HCT116 (cell line): ENCODE data around the gene CALD1. TPM values are rescaled to one million over a fixed set of nuclear protein-coding genes. Genes with fewer than 3 reads are reported as not detected.

ENCODE experiments used
- ATAC-seq: fragments of 200-7000 bp; cut with Tn5 transposase; 2 replicates; pipeline ENCODE4 v1.9.1; 2020; ENCODE audit warnings: mild to moderate bottlenecking, moderate library complexity
- BruUV-seq: library from RNA; stranded (reverse); fragments of 400-500 nt; replicated peaks from 2 replicates; lab custom pipeline; 2021; lab: Mats Ljungman, UMichigan
- CTCF ChIA-PET: fragments of 300-600 bp; sonication (Branson Sonifier 250); formaldehyde crosslinking; loops from one replicate; lab custom pipeline; 2021; ENCODE audit warnings: antibody characterized with exemption; lab: Charles Lee
- POLR2A ChIA-PET: fragments of 300-600, 350-600 bp; sonication (Branson Sonifier 250); formaldehyde crosslinking; loops from one replicate; lab custom pipeline; 2021; ENCODE audit warnings: antibody characterized with exemption; lab: Charles Lee
- RAD21 ChIA-PET, 2 experiments: fragments of 300-600 bp; sonication (Branson Sonifier 250); formaldehyde crosslinking; loops; one replicate each; lab custom pipeline; 2023; ENCODE audit warnings: low total read pairs in 2 of 2; ENCODE audit not compliant: uncharacterized antibody in 2 of 2, unreplicated experiment in 2 of 2, low non-redundant PET in 1 of 2; lab: Charles Lee
- DNase-seq: peaks from one replicate; pipeline ENCODE4 v3.0.0-alpha.2; 2010; ENCODE audit warnings: low read depth, low spot score
- H2AFZ ChIP-seq: fragments of 200-600 bp; shearing (Covaris generic), sonication (generic); 2 replicates; pipeline ENCODE4 v1.6.1; 2017; ENCODE audit warnings: low read depth, mixed run types, mixed read lengths, antibody characterized with exemption, low read length; ENCODE audit not compliant: poor library complexity, severe bottlenecking
- H3K27ac ChIP-seq: 2 replicates; pipeline ENCODE4 v1.5.1; 2012; ENCODE audit warnings: low read depth, low read length
- H3K27me3 ChIP-seq: fragments of 200-600 bp; sonication (generic); 2 replicates; pipeline ENCODE4 v1.6.1; 2016; ENCODE audit warnings: mixed run types, low read length, mixed read lengths; ENCODE audit not compliant: insufficient read depth
- H3K36me3 ChIP-seq, 2 experiments: fragments of 200-500 bp in 1 of 2; fragments of 200-600 bp in 1 of 2; sonication (Bioruptor generic) in 1 of 2; sonication (generic) in 1 of 2; 2 replicates each; pipeline versions ENCODE4 v1.5.1 to v1.6.1; 2014 to 2016; ENCODE audit warnings: low read length in 2 of 2, inconsistent platforms in 1 of 2, mixed read lengths in 1 of 2, mixed run types in 1 of 2; ENCODE audit not compliant: insufficient read depth in 2 of 2, control insufficient read depth in 1 of 2
- H3K4me1 ChIP-seq, 2 experiments: fragments of 200-600 bp in 1 of 2; sonication (generic) in 1 of 2; 2 replicates each; pipeline versions ENCODE4 v1.5.1 to v1.6.1; 2012 to 2017; ENCODE audit warnings: low read length in 2 of 2, inconsistent platforms in 1 of 2, mild to moderate bottlenecking in 1 of 2, mixed read lengths in 1 of 2, mixed run types in 1 of 2, moderate library complexity in 1 of 2; ENCODE audit not compliant: insufficient read depth in 2 of 2, control insufficient read depth in 1 of 2
- H3K4me2 ChIP-seq: fragments of 200-600 bp; sonication (generic); 2 replicates; pipeline ENCODE4 v1.6.1; 2017; ENCODE audit warnings: mixed run types, low read length, mixed read lengths
- H3K4me3 ChIP-seq, 2 experiments: fragments of 200-600 bp in 1 of 2; sonication (generic) in 1 of 2; replicated peaks in 1 of 2; 2 replicates each; pipeline ENCODE4 v1.5.1; 2011 to 2016; ENCODE audit warnings: low read length in 2 of 2, control low read depth in 1 of 2, low read depth in 1 of 2, mild to moderate bottlenecking in 1 of 2, mixed read lengths in 1 of 2, mixed run types in 1 of 2
- H3K79me2 ChIP-seq: fragments of 200-600 bp; sonication (generic); 2 replicates; pipeline ENCODE4 v1.6.1; 2017; ENCODE audit warnings: mild to moderate bottlenecking, mixed run types, low read length, moderate library complexity, mixed read lengths; ENCODE audit not compliant: insufficient read depth
- H3K9ac ChIP-seq: fragments of 200-600 bp; sonication (generic); 2 replicates; pipeline ENCODE4 v1.6.1; 2016; ENCODE audit warnings: low read length, mixed read lengths
- H3K9me2 ChIP-seq: fragments of 200-600 bp; sonication (generic), shearing (Covaris generic); 2 replicates; pipeline ENCODE4 v1.6.1; 2017; ENCODE audit warnings: mixed run types, mild to moderate bottlenecking, moderate library complexity; ENCODE audit not compliant: insufficient read depth
- H3K9me3 ChIP-seq, 2 experiments: fragments of 200-500 bp in 1 of 2; fragments of 200-600 bp in 1 of 2; sonication (Bioruptor generic) in 1 of 2; sonication (generic) in 1 of 2; 2 replicates each; pipeline ENCODE4 v1.6.1; 2014 to 2017; ENCODE audit warnings: low read length in 2 of 2, mixed read lengths in 2 of 2, inconsistent platforms in 1 of 2, low read depth in 1 of 2, mild to moderate bottlenecking in 1 of 2, mixed run types in 1 of 2, moderate library complexity in 1 of 2; ENCODE audit not compliant: control insufficient read depth in 1 of 2, insufficient read depth in 1 of 2
- H4K20me1 ChIP-seq: fragments of 200-600 bp; sonication (generic), shearing (Covaris generic); 2 replicates; pipeline ENCODE4 v1.6.1; 2017; ENCODE audit warnings: mixed run types, mild to moderate bottlenecking, moderate library complexity; ENCODE audit not compliant: insufficient read depth
- CBX3 ChIP-seq: IDR thresholded peaks from 2 replicates; pipeline ENCODE4 v1.6.1; 2012; ENCODE audit warnings: low read depth
- ELF1 ChIP-seq: IDR thresholded peaks from 2 replicates; pipeline ENCODE4 v1.6.1; 2012; ENCODE audit warnings: low read depth, borderline replicate concordance
- EZH2phosphoT487 ChIP-seq: fragments of 200-600 bp; IDR thresholded peaks from 2 replicates; pipeline ENCODE4 v1.6.1; 2018; ENCODE audit warnings: antibody characterized with exemption, borderline replicate concordance
- JUND ChIP-seq: IDR thresholded peaks from 2 replicates; pipeline ENCODE4 v1.6.1; 2012
- POLR2A ChIP-seq: IDR thresholded peaks from 2 replicates; pipeline ENCODE4 v1.7.0; 2011; ENCODE audit warnings: borderline replicate concordance; ENCODE audit not compliant: insufficient read depth, insufficient read length; ENCODE audit errors: extremely low read depth
- POLR2AphosphoS5 ChIP-seq: IDR thresholded peaks from 2 replicates; pipeline ENCODE4 v1.6.1; 2011; ENCODE audit warnings: mild to moderate bottlenecking, low read depth, low read length, moderate library complexity
- RAD21 ChIP-seq: IDR thresholded peaks from 2 replicates; pipeline ENCODE4 v1.6.1; 2012; ENCODE audit warnings: low read depth, mild to moderate bottlenecking
- SIN3A ChIP-seq: IDR thresholded peaks from 2 replicates; pipeline ENCODE4 v1.6.1; 2012; ENCODE audit warnings: low read depth
- TCF7L2 ChIP-seq: IDR thresholded peaks from 2 replicates; pipeline ENCODE4 v1.7.0; 2011; ENCODE audit warnings: borderline replicate concordance, inconsistent platforms; ENCODE audit not compliant: insufficient read depth, insufficient read length; ENCODE audit errors: extremely low read depth
- YY1 ChIP-seq: IDR thresholded peaks from 2 replicates; pipeline ENCODE4 v1.6.1; 2011; ENCODE audit warnings: low read length, low read depth, moderate library complexity, mild to moderate bottlenecking; ENCODE audit not compliant: insufficient replicate concordance; ENCODE audit errors: extremely low read depth
- intact Hi-C: fragments of 100-400 bp; cut with micrococcal nuclease; formaldehyde crosslinking; loops from 2 replicates; pipeline ENCODE4 v1.10.0; 2022
- total RNA-seq: library from RNA; stranded (reverse); gene quantifications from one replicate; pipeline ENCODE4 v1.2.1, GENCODE V29; 2021; ENCODE audit not compliant: unreplicated experiment
- TF ChIP-seq, protein P1 (sequence below): IDR thresholded peaks from 2 replicates; pipeline ENCODE4 v1.6.1; 2012
- TF ChIP-seq, protein P2 (sequence below): IDR thresholded peaks from 2 replicates; pipeline ENCODE4 v1.6.1; 2012; ENCODE audit warnings: low read depth
- TF ChIP-seq, protein P3 (sequence below), 3 experiments: fragments of 200-600 bp in 1 of 3; sonication (generic) in 1 of 3; IDR thresholded peaks in 2 of 3; conservative IDR thresholded peaks in 1 of 3; 2 replicates each; pipeline ENCODE4 v1.5.1; 2012 to 2017; ENCODE audit warnings: low read depth in 2 of 3, low read length in 2 of 3, antibody characterized with exemption in 1 of 3, borderline replicate concordance in 1 of 3, control low read depth in 1 of 3, mild to moderate bottlenecking in 1 of 3, mixed read lengths in 1 of 3, mixed run types in 1 of 3, moderate library complexity in 1 of 3; ENCODE audit not compliant: insufficient read depth in 1 of 3

Gene CALD1
- total RNA-seq, 1 experiment from 2014 or later, result 66.8 TPM

DNA sequence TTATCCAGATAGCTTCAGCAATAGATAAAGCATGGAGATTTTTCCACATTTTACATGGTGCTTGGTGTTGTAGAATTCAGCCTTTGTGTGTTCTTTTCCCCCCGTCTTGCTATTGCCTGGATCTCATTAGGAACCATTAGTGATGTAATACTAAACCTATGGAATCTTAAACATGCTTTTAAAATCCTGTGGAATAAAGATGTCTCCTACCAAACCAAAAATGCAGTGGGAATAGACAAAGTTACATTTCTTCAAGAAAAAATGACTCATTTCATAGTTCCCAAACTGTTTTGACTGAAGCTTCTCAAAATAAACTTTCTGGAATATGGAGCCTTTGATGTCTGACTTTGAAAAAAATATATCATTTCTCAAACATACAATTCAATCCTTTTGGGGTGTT, 44.0 kb downstream of the CALD1 start:
- intact Hi-C loops, result no loop called here
- no peak overlapping the region for H3K4me3 ChIP-seq
- BruUV-seq, result no TSS peak
- no peaks in the 10 kb centered on the region for H3K9me3 ChIP-seq
- DNase-seq (no peak), ATAC-seq (no peak)
- TF ChIP-seq ELF1, result no peak
- TF ChIP-seq EZH2phosphoT487, result no peak
- no peak for TF ChIP-seq POLR2A
- TF ChIP-seq CBX3, result no peak
- TF ChIP-seq YY1, result no peak
- TF ChIP-seq, protein P1, sequence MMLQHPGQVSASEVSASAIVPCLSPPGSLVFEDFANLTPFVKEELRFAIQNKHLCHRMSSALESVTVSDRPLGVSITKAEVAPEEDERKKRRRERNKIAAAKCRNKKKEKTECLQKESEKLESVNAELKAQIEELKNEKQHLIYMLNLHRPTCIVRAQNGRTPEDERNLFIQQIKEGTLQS, result no peak
- no peaks in the 10 kb centered on the region for H3K27me3 ChIP-seq
- POLR2A ChIA-PET, result no interaction called here
- no peaks in the 10 kb centered on the region for H4K20me1 ChIP-seq
- CTCF ChIA-PET, result no interaction called here
- no peaks in the 10 kb centered on the region for H3K79me2 ChIP-seq
- H2AFZ ChIP-seq, result no peak overlapping the region
- H3K9me2 ChIP-seq, result no peaks in the 10 kb centered on the region
- no peaks in the 10 kb centered on the region for H3K36me3 ChIP-seq
- H3K4me2 ChIP-seq, result no peak overlapping the region
- RAD21 ChIA-PET, result no interaction called here
- H3K4me1 ChIP-seq, result no peaks in the 10 kb centered on the region
- H3K27ac ChIP-seq, result no peak overlapping the region
- H3K9ac ChIP-seq, result no peak overlapping the region

DNA sequence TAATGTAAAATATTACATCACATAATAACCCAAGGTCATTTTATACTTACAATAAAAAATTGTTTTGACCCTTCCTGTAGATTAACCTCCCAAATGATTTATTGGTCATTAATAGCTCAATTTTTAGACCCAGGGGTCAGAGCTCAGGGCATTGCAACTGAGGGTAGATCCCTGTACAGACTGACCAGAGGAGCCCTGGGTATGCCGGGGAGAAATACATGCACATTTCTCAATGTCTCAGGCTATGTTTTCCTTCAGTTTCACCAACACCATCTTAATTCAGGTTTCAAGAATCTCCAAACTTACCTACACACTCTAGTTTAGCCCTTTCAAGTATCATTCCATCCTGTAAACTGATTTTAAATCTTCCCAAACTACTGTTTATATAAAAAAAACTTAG, 46.2 kb downstream of the CALD1 start:
- Histone ChIP-seq H3K36me3 (no peaks in the 10 kb centered on the region), H3K4me1 (no peaks in the 10 kb centered on the region), H3K27me3 (no peaks in the 10 kb centered on the region), H3K9ac (no peak overlapping the region), H2AFZ (no peak overlapping the region), H3K4me2 (no peak overlapping the region), H4K20me1 (no peaks in the 10 kb centered on the region), H3K79me2 (no peaks in the 10 kb centered on the region), H3K27ac (no peak overlapping the region), H3K9me2 (no peaks in the 10 kb centered on the region), H3K4me3 (no peak overlapping the region), H3K9me3 (no peaks in the 10 kb centered on the region)
- no peak for ATAC-seq
- ChIA-PET CTCF (no interaction called here), RAD21 (no interaction called here), POLR2A (no interaction called here)
- BruUV-seq, result no TSS peak
- intact Hi-C loops, result no loop called here
- TF ChIP-seq RAD21 (no peak), POLR2A (no peak), CBX3 (no peak), TCF7L2 (no peak), EZH2phosphoT487 (no peak), SIN3A (no peak), ELF1 (no peak), POLR2AphosphoS5 (no peak), YY1 (no peak), JUND (no peak)
- TF ChIP-seq, protein P2, sequence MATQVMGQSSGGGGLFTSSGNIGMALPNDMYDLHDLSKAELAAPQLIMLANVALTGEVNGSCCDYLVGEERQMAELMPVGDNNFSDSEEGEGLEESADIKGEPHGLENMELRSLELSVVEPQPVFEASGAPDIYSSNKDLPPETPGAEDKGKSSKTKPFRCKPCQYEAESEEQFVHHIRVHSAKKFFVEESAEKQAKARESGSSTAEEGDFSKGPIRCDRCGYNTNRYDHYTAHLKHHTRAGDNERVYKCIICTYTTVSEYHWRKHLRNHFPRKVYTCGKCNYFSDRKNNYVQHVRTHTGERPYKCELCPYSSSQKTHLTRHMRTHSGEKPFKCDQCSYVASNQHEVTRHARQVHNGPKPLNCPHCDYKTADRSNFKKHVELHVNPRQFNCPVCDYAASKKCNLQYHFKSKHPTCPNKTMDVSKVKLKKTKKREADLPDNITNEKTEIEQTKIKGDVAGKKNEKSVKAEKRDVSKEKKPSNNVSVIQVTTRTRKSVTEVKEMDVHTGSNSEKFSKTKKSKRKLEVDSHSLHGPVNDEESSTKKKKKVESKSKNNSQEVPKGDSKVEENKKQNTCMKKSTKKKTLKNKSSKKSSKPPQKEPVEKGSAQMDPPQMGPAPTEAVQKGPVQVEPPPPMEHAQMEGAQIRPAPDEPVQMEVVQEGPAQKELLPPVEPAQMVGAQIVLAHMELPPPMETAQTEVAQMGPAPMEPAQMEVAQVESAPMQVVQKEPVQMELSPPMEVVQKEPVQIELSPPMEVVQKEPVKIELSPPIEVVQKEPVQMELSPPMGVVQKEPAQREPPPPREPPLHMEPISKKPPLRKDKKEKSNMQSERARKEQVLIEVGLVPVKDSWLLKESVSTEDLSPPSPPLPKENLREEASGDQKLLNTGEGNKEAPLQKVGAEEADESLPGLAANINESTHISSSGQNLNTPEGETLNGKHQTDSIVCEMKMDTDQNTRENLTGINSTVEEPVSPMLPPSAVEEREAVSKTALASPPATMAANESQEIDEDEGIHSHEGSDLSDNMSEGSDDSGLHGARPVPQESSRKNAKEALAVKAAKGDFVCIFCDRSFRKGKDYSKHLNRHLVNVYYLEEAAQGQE, result no peak
- TF ChIP-seq, protein P3, sequence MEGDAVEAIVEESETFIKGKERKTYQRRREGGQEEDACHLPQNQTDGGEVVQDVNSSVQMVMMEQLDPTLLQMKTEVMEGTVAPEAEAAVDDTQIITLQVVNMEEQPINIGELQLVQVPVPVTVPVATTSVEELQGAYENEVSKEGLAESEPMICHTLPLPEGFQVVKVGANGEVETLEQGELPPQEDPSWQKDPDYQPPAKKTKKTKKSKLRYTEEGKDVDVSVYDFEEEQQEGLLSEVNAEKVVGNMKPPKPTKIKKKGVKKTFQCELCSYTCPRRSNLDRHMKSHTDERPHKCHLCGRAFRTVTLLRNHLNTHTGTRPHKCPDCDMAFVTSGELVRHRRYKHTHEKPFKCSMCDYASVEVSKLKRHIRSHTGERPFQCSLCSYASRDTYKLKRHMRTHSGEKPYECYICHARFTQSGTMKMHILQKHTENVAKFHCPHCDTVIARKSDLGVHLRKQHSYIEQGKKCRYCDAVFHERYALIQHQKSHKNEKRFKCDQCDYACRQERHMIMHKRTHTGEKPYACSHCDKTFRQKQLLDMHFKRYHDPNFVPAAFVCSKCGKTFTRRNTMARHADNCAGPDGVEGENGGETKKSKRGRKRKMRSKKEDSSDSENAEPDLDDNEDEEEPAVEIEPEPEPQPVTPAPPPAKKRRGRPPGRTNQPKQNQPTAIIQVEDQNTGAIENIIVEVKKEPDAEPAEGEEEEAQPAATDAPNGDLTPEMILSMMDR (IDR thresholded peaks at IDR 0.05 in 2 of 3, conservative IDR thresholded peaks at IDR 0.05 in 1 of 3; ENCODE audit: borderline replicate concordance in 1 of 3, insufficient read depth in 1 of 3, low read depth in 2 of 3, low read length in 2 of 3), result no peak
- DNase-seq, result no peak
